Middle frontal gyrus (tissue), 1 donor: ENCODE results near the gene TMEM269.

Experiments used
- DNase-seq: peaks from one replicate; pipeline ENCODE4 v3.0.0-alpha.2; 2015; ENCODE audit warnings: low spot score; ENCODE audit errors: extremely low spot score

Gene TMEM269

DNA sequence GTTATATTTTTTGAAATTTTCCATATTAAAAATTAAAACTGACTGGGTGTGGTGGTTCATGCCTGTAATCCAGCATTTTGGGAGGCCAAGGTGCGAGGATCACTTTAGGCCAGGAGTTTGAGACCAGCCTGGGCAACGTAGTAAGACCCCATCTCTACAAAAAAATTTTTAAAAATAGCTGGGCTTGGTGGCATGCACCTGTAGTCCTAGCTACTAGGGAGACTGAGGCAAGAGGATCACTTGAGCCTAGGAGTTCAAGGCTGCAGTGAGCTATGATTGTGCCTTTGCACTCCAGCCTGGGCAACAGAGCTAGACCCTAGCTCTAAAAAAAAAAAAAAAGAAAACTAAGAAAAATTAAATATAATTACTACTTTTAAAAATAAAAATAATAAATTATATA lies 36.9 kb downstream of the TMEM269 start:
- no peak for DNase-seq

- DNase-seq = no peak
Measured at GRCh38 chr1:42822800-42823392, 38.1 kb downstream of the TMEM269 start.

DNA sequence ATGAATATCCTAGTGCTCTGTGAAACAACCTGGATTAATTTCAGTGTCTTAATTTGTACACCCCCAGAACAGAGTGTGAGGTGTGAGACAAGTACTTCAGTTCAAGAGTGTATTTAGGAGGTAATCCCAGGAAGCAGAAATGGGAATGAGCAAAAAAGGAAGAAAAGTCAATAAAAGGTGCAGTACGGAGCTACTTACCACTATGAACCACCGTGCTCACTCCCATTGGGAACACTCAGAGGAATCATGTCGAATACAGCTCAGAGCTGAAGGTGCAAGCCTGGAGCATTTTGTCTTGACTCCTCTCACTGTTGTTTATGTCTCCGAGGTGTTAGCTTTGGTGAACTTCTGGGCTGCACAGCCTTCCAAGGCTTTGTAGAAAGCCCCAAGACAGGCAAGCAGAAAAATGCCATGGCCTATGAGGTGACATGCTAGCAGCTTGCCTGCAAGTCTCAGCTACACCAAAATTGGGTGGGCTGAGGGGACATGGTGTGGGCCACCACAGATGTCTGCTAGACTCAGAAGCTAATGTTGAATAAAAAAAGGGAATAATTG lies 39.8 kb downstream of the TMEM269 start:
- DNase-seq = no peak

DNA sequence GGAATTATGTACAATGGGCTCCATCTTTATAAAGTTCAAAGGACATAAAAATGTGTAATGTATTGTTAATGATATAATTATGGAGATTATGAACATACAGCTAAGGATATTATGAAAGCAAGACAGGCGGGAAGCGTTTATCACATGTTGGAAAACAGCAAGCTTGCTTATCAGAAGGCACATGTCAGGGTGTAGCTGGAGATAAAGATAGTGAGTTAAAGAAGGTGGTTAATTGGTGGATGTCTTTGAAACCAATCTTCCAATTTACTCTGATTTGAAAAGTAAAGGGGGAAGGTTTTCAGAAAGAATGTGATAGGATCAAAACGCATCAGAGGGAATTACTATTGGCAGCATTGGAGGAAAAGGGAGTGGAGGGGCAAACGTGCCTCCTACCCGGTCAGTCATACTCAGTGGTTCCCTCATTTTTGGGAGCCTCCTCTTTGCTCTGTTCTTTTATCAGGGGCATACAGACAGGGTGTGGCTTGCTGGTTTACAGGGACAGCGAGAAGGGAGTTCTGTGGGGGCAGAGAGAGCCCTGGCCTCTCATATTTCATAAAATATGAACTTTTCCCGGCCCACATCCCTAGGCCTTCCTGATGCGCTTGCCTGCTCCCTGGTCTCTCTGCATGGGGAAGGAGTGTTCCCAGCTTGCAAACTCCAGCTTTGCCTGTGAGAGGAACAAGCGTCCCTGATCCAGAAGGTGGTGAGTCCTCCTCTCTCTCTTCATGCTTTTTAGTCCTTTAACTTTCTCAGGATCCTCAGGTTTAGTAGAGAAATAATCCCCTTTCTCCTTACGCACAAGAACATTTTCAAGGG lies 40.5 kb downstream of the TMEM269 start:
- DNase-seq = no peak

DNA sequence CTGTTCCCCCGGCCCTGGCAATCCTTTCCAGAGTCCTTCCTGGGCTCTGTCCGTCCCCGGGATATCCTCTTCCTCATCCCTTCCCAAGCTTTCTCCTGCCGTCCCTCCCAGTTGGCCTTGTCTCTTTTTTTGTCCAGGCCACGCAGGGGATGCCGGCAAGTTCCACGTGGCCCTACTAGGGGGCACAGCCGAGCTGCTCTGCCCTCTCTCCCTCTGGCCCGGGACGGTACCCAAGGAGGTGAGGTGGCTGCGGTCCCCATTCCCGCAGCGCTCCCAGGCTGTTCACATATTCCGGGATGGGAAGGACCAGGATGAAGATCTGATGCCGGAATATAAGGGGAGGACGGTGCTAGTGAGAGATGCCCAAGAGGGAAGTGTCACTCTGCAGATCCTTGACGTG lies 45.8 kb downstream of the TMEM269 start:
- no peak for DNase-seq

- no peak for DNase-seq
Measured at GRCh38 chr1:42831273-42831672, 46.5 kb downstream of the TMEM269 start.

DNA sequence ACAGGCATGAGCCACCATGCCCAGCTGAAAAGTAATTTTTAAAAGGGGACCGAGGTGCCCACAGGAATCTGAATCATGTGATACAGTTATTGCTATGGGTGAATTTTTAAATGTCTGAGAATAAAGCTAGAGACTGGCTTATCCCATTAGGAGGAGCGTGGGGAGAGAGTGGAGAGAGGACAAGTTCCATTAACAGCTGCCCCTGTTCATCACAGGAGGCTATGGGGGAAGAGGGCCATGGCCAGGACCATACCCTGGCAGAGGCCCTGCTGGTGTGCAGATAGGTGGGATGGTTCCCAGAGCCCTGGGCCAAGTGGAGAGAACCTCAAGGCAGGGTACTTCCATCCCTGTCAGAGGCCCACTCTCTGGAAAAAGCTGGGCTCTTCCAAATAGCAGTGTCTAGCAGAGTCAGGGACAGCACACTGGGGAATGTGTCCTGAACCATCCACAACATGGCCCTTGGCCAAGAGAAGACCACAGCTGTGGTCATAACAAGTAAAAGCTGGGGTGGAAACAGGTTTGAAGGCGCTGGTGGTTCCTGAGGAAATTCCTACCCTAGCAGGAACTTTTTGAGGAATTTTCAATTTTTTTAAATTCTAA lies 48.0 kb downstream of the TMEM269 start:
- DNase-seq = no peak

DNA sequence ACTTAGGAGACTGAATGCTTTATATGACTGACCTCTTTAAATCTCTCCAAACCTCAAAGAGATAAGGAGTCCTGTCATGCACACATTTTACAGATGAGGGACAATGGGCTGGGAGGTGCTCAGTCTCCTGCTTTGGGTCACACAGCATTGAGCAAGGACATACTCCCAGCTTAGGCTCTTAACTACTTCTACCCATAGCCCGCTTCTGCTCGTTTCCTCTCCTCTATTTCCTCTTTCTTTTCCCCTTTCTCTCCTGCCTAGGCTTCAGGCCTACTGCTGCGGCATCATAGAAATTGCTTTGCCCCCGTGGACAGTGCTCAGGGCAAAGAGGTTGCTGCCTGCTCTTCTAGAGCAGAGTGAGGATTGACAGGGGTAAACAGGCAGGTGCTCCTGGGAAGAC lies 49.2 kb downstream of the TMEM269 start:
- no peak for DNase-seq

GRCh38 chr1:42834803-42835202 lies 50.0 kb downstream of the TMEM269 start:
- no peak for DNase-seq

DNA sequence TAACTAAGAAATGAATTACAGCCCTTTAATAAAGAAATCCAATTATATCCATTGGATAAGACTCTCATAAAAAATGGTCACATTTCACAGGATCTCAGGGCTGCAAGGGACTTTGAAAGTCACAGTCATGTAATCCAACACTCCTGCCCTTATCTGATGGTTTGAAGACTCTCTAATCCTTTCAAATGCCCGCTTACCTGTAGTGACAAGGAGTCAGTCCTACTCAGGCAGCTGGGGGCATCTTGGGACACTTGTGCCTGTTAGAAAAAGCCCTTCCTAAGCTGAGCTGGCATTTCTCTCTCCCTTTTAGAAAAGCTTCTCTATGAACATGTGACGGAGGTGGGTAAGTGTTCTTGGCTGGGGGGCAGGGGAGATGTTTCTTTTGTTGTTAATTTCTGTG lies 50.6 kb downstream of the TMEM269 start:
- DNase-seq = no peak

DNA sequence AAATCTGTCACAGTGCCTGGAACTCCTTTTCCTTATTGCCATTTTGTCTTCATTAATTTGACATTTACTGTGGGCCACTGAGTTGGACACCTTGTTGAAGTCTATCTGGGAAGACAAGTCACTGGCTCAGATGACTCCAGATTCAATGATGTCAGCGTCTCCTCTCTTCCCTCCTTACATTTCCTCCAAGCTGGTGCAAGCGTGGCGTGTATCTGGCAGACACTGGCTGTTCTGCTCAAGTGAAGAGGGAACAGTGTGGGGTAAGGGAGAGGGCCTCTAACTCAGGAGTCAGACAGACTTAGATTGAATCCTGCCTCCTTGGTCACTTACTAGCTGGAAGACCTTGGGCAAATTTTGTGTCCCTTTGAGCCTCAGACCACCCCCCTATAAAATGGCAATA lies 52.9 kb downstream of the TMEM269 start:
- no peak for DNase-seq

DNA sequence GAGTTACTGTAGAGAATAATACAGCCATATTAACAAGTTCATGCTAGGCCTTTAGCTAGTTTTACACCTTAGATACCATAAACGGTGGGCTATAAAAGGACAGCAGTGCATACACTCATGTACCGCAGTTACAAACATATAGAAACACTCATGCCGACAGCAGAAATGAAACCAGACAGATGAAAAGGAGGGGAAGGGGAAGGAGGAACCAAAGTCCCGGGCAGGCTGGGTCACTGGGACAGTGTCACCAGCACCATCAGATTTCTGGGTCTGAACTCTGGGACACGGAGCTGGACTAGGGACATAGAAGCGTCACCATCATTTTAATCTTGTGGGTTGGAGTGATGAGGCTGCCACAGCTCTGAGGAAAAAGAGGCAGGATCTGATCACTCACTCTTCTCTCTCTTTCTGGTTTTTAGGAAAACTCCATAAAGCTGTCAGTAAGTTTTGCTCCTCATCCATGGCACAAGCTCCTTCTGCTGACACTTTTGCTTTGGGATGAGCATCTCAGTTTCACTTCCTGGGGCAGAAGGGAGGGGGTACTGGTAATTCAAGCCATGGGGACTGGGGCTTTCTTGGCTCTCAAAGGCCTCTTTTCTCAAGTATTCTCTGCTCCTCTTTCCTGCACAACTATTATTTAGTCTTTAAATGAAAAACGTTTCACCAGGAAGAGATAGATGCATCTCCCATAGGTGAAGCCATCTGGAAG lies 53.8 kb downstream of the TMEM269 start:
- DNase-seq = no peak

- DNase-seq = no peak
Measured at GRCh38 chr1:42841010-42841409, 56.2 kb downstream of the TMEM269 start.

- DNase-seq = no peak
Measured at GRCh38 chr1:42841440-42842147, 56.8 kb downstream of the TMEM269 start.

- no peak for DNase-seq
Measured at GRCh38 chr1:42844592-42845140, 59.9 kb downstream of the TMEM269 start.

GRCh38 chr1:42845193-42845592 lies 60.4 kb downstream of the TMEM269 start:
- DNase-seq = no peak

- DNase-seq = no peak
Measured at GRCh38 chr1:42845866-42846256, 61.1 kb downstream of the TMEM269 start.

DNA sequence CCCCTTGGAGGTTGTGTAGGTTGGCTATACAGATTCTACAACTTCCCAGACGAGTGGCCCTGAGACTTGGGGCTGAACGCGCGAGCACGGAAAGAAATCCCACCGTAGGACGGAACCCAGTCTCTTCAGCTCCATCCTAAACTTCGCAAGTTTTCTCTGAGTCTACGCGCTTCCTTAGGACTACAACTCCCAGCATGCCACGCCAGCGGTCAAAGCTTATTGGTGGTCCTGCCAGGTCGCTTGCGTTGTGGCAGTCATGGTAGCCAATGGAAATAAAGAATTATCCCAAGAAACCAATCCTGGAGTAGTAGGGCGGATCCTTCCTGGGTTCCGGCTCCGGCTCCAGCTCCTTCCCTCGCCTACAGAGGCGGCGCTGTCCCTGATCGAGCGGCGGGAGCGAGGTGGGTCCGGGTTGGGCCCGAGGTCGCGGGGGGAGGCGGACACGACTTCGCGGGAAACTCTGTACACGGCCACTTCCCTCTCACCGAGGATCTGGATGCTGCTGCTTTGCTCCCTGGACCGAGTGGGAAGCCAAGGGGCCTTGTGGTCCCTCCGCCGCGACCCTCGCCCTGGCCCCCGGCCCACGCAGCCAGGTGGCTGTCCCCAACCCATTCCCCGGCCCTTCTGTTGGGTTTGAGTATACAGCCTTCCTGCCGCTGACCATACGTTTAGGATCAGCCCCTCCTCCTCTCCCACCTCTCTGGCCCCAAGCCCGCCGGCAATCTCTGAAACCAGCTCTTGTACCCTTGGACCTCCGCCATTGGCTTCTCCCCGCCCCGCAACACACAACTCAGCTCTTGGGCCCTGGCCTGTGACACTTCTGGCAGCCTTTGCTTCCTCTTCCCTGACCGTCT lies 61.7 kb downstream of the TMEM269 start, which contains the start of gene ZNF691:
TSS of gene ZNF691 (plus strand) at position 357 of the 854 bp plus-strand sequence. CDS start 3,046 bp downstream, outside the sequence.
- DNase-seq = peak; percentile 95

DNA sequence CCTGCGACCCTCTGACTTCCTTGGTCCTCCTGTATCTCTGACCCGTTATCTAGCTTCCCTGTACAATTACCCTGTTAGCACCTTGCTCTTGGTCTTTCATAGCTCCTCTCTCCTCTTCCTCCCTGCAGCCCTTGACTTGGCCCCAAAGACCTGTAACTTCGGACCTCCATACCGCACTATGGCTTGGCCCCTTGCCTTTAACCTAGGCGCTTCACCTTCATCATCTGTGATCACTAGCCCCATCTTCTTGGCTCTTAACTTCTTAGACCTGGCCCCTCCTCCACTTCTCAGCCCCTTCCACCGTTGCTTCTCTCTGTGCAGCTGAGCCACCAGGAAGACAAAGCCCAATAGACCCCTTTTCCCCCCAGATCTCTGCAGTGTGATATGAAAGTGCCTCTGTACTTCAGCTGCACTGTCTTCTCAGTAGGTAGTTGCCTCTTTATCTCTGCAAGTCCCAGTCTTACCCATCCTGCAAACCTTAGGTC lies 62.4 kb downstream of the TMEM269 start:
- no peak for DNase-seq
